Ascending aorta (tissue), 2 donors: Measurements from ENCODE around the gene CHD9. TPM values are rescaled to one million over a fixed set of nuclear protein-coding genes. Genes with fewer than 3 reads are reported as not detected.

Experiments
- DNase-seq, 2 donors: peaks; one replicate each; pipeline ENCODE4 v3.0.0-alpha.2; 2019; ENCODE audit warnings: low spot score in 2 of 2
- H3K27ac ChIP-seq, 2 donors: fragments of 200-600 bp; sonication (generic); one replicate each; pipeline ENCODE4 v1.5.1; 2016 to 2017; ENCODE audit warnings: mild to moderate bottlenecking in 1 of 2
- H3K27me3 ChIP-seq: fragments of 200-600 bp; sonication (generic); one replicate; pipeline ENCODE4 v1.5.1; 2017
- H3K36me3 ChIP-seq, 2 donors: fragments of 200-600 bp; sonication (generic); one replicate each; pipeline ENCODE4 v1.5.1; 2016
- H3K4me1 ChIP-seq, 2 donors: fragments of 200-600 bp; sonication (generic); one replicate each; pipeline ENCODE4 v1.5.1; 2016 to 2017; ENCODE audit warnings: mild to moderate bottlenecking in 1 of 2
- H3K4me3 ChIP-seq, 2 donors: fragments of 200-600 bp; sonication (generic); one replicate each; pipeline ENCODE4 v1.5.1; 2016 to 2017; ENCODE audit warnings: mild to moderate bottlenecking in 1 of 2
- H3K9me3 ChIP-seq, 2 donors: fragments of 200-600 bp; sonication (generic); one replicate each; pipeline ENCODE4 v1.5.1; 2016
- CTCF ChIP-seq, 3 experiments: fragments of 200-600 bp in 2 of 3; fragments of 450-650 bp in 1 of 3; sonication (generic) in 2 of 3; IDR thresholded peaks; one replicate each; pipeline ENCODE4 v1.5.1; 2016 to 2019; ENCODE audit warnings: antibody characterized with exemption in 3 of 3, mild to moderate bottlenecking in 1 of 3, moderate library complexity in 1 of 3
- intact Hi-C: fragments of 100-400 bp; cut with DNase I; formaldehyde crosslinking; loops from one replicate; pipeline ENCODE4 v1.15.1; 2023
- total RNA-seq: library from RNA; depleted of rRNA; stranded (reverse); fragments of >200 nt; gene quantifications from one replicate; pipeline ENCODE4 v1.1.0, GENCODE V29; 2016

CHD9 gene
- total RNA-seq, 1 donor from 2014 or later = 56.9 TPM

- H3K4me3 ChIP-seq = no peak overlapping the region
- H3K36me3 ChIP-seq = peaks cover 0 to 7% of the 10 kb centered on the region in 2 donors
- H3K27ac ChIP-seq = no peak overlapping the region
- peaks cover 9 to 25% of the 10 kb centered on the region in 2 donors for H3K9me3 ChIP-seq
- intact Hi-C loops = no loop called here
- no peaks in the 10 kb centered on the region for H3K27me3 ChIP-seq
- peaks cover 0 to 4% of the 10 kb centered on the region in 2 donors for H3K4me1 ChIP-seq
- no peak for DNase-seq
- no peak for TF ChIP-seq CTCF (IDR thresholded peaks at IDR 0.05)
Measured at GRCh38 chr16:53147500-53148065, 92.8 kb downstream of the CHD9 start.

- Histone ChIP-seq H3K27me3 (no peaks in the 10 kb centered on the region), H3K36me3 (peaks cover 0 to 7% of the 10 kb centered on the region in 2 donors), H3K4me1 (peaks cover 0 to 8% of the 10 kb centered on the region in 2 donors), H3K4me3 (no peak overlapping the region), H3K27ac (no peak overlapping the region), H3K9me3 (peaks cover 9 to 25% of the 10 kb centered on the region in 2 donors)
- intact Hi-C loops = no loop called here
- no peak for DNase-seq
- TF ChIP-seq CTCF (IDR thresholded peaks at IDR 0.05) = no peak
Measured at GRCh38 chr16:53150769-53151168, 96.0 kb downstream of the CHD9 start.

- intact Hi-C loops = no loop called here
- DNase-seq = no peak
- no peak overlapping the region for H3K4me3 ChIP-seq
- peaks cover 7 to 18% of the 10 kb centered on the region in 2 donors for H3K36me3 ChIP-seq
- no peaks in the 10 kb centered on the region for H3K27me3 ChIP-seq
- peaks cover 9 to 25% of the 10 kb centered on the region in 2 donors for H3K9me3 ChIP-seq
- H3K27ac ChIP-seq = no peak overlapping the region
- TF ChIP-seq CTCF (IDR thresholded peaks at IDR 0.05) = no peak
- peaks cover 0 to 8% of the 10 kb centered on the region in 2 donors for H3K4me1 ChIP-seq
Measured at GRCh38 chr16:53152329-53152728, 97.5 kb downstream of the CHD9 start.

GRCh38 chr16:53153130-53153529 lies 98.3 kb downstream of the CHD9 start:
- no peaks in the 10 kb centered on the region for H3K27me3 ChIP-seq
- peaks cover 9 to 25% of the 10 kb centered on the region in 2 donors for H3K9me3 ChIP-seq
- no peak for TF ChIP-seq CTCF (IDR thresholded peaks at IDR 0.05)
- intact Hi-C loops = no loop called here
- H3K27ac ChIP-seq = no peak overlapping the region
- H3K36me3 ChIP-seq = peaks cover 11 to 19% of the 10 kb centered on the region in 2 donors
- no peak overlapping the region for H3K4me3 ChIP-seq
- H3K4me1 ChIP-seq = peaks cover 0 to 8% of the 10 kb centered on the region in 2 donors
- DNase-seq = no peak

- Histone ChIP-seq H3K9me3 (peaks cover 9 to 23% of the 10 kb centered on the region in 2 donors), H3K27me3 (no peaks in the 10 kb centered on the region), H3K4me1 (peaks cover 0 to 8% of the 10 kb centered on the region in 2 donors), H3K36me3 (peaks cover 14% of the 10 kb centered on the region in 2 donors), H3K4me3 (no peak overlapping the region), H3K27ac (no peak overlapping the region)
- no peak for TF ChIP-seq CTCF (IDR thresholded peaks at IDR 0.05)
- no peak for DNase-seq
- intact Hi-C loops = no loop called here
Measured at GRCh38 chr16:53154513-53154912, 99.7 kb downstream of the CHD9 start.
